NB4 (cell line): ENCODE results near the gene ARHGAP30.
"Not testable (repeated sequence)": the region's sequence is repeated elsewhere in the genome, so short reads cannot be mapped to it uniquely, and the experiment has no call there.

Experiments used
- DNase-seq: peaks from one replicate; pipeline ENCODE4 v3.0.0; 2010; ENCODE audit warnings: low read depth
- H3K4me3 ChIP-seq: one replicate; pipeline ENCODE4 v1.5.1; 2011; ENCODE audit warnings: mild to moderate bottlenecking, low read depth, low read length, moderate library complexity
- MYC ChIP-seq: IDR thresholded peaks from 2 replicates; pipeline ENCODE4 v1.6.1; 2011; ENCODE audit warnings: low read depth, low read length
- POLR2A ChIP-seq: IDR thresholded peaks from 2 replicates; pipeline ENCODE4 v1.6.1; 2011; ENCODE audit warnings: mild to moderate bottlenecking; ENCODE audit not compliant: insufficient read length; ENCODE audit errors: extremely low read depth
- TF ChIP-seq, protein P1 (sequence below): IDR thresholded peaks from one replicate; pipeline ENCODE4 v1.5.1; 2012; ENCODE audit warnings: low read depth, low read length
- TF ChIP-seq, protein P2 (sequence below): IDR thresholded peaks from 2 replicates; pipeline ENCODE4 v1.6.1; 2011; ENCODE audit warnings: low read depth, low read length

The ARHGAP30 gene

GRCh38 chr1:161070761-161071160, 1.1 kb upstream of the ARHGAP30 start:
- TF ChIP-seq, protein P1, sequence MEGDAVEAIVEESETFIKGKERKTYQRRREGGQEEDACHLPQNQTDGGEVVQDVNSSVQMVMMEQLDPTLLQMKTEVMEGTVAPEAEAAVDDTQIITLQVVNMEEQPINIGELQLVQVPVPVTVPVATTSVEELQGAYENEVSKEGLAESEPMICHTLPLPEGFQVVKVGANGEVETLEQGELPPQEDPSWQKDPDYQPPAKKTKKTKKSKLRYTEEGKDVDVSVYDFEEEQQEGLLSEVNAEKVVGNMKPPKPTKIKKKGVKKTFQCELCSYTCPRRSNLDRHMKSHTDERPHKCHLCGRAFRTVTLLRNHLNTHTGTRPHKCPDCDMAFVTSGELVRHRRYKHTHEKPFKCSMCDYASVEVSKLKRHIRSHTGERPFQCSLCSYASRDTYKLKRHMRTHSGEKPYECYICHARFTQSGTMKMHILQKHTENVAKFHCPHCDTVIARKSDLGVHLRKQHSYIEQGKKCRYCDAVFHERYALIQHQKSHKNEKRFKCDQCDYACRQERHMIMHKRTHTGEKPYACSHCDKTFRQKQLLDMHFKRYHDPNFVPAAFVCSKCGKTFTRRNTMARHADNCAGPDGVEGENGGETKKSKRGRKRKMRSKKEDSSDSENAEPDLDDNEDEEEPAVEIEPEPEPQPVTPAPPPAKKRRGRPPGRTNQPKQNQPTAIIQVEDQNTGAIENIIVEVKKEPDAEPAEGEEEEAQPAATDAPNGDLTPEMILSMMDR: no peak
- no peak for TF ChIP-seq POLR2A
- TF ChIP-seq, protein P2, sequence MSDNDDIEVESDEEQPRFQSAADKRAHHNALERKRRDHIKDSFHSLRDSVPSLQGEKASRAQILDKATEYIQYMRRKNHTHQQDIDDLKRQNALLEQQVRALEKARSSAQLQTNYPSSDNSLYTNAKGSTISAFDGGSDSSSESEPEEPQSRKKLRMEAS: no peak
- TF ChIP-seq MYC: no peak
- no peak overlapping the region for H3K4me3 ChIP-seq
- DNase-seq: no peak

GRCh38 chr1:161069241-161069640, 450 bp downstream of the ARHGAP30 start:
- H3K4me3 ChIP-seq: peak overlapping the region; percentile 70
- DNase-seq: no peak
- TF ChIP-seq, protein P1: no peak
- TF ChIP-seq MYC (no peak), POLR2A (no peak)
- TF ChIP-seq, protein P2: no peak

- TF ChIP-seq, protein P2: no peak
- peak; percentile 2 for TF ChIP-seq POLR2A
- TF ChIP-seq, protein P1: no peak
- peak overlapping the region; percentile 70 for H3K4me3 ChIP-seq
- peak; percentile 94 for DNase-seq
Observed at GRCh38 chr1:161068306-161069234, 1.1 kb downstream of the ARHGAP30 start.

GRCh38 chr1:161066694-161067093, 3.0 kb downstream of the ARHGAP30 start:
- H3K4me3 ChIP-seq: no peak overlapping the region
- DNase-seq: no peak
- TF ChIP-seq, protein P2: no peak
- TF ChIP-seq POLR2A: no peak
- TF ChIP-seq, protein P1: no peak
- TF ChIP-seq MYC: no peak

DNA sequence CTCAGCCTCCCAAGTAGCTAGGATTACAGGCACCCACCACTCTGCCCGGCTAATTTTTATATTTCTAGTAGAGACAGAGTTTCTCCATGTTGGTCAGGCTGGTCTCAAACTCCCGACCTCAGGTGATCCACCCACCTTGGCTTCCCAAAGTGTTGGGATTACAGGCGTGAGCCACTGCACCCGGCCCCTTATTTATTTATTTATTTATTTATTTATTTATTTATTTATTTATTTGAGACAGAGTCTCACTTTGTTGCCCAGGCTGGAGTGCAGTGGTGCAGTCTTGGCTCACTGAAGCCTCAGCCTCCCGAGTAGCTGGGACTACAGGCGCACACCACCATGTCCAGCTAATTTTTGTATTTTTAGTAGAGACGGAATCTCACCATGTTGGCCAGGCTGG, 4.0 kb downstream of the ARHGAP30 start:
- DNase-seq, H3K4me3 ChIP-seq: not testable (repeated sequence)

GRCh38 chr1:161063936-161064335, 5.8 kb downstream of the ARHGAP30 start:
- not testable (repeated sequence) for H3K4me3 ChIP-seq, DNase-seq

GRCh38 chr1:161061419-161061818, 8.3 kb downstream of the ARHGAP30 start:
- TF ChIP-seq, protein P1: no peak
- TF ChIP-seq MYC (no peak), POLR2A (no peak)
- TF ChIP-seq, protein P2: no peak
- DNase-seq: no peak
- H3K4me3 ChIP-seq: no peak overlapping the region
